IPS DF 6.9 (cell line): Measurements from ENCODE around the gene QRICH1.

ENCODE experiments used
- DNase-seq: peaks from one replicate; pipeline ENCODE4 v3.0.0-alpha.2; 2013; ENCODE audit warnings: low read depth, low spot score
- H3K27ac ChIP-seq: one replicate; pipeline ENCODE4 v1.5.1; 2013; ENCODE audit warnings: low read length, control low read depth
- H3K27me3 ChIP-seq: 2 replicates; pipeline ENCODE4 v1.6.1; 2013; ENCODE audit warnings: mild to moderate bottlenecking, low read length; ENCODE audit not compliant: control insufficient read depth, insufficient read depth
- H3K36me3 ChIP-seq: 2 replicates; pipeline ENCODE4 v1.6.1; 2013; ENCODE audit warnings: low read length; ENCODE audit not compliant: control insufficient read depth, insufficient read depth
- H3K4me1 ChIP-seq: 2 replicates; pipeline ENCODE4 v1.6.1; 2013; ENCODE audit warnings: low read length; ENCODE audit not compliant: control insufficient read depth, insufficient read depth
- H3K4me3 ChIP-seq: 2 replicates; pipeline ENCODE4 v1.5.1; 2013; ENCODE audit warnings: mild to moderate bottlenecking, low read length
- H3K9me3 ChIP-seq: 2 replicates; pipeline ENCODE4 v1.6.1; 2013; ENCODE audit warnings: low read length, inconsistent platforms; ENCODE audit not compliant: control insufficient read depth, insufficient read depth
- WGBS: extraction: QIAGEN DNeasy Blood & Tissue Kit; methylation state at CpG from one replicate; pipeline ENCODE4 v1.1.7; 2013; ENCODE audit warnings: mixed read lengths, missing lambda C conversion rate; ENCODE audit not compliant: insufficient read length, insufficient coverage; 5-methylcytosine and 5-hydroxymethylcytosine counted together

Gene QRICH1

DNA sequence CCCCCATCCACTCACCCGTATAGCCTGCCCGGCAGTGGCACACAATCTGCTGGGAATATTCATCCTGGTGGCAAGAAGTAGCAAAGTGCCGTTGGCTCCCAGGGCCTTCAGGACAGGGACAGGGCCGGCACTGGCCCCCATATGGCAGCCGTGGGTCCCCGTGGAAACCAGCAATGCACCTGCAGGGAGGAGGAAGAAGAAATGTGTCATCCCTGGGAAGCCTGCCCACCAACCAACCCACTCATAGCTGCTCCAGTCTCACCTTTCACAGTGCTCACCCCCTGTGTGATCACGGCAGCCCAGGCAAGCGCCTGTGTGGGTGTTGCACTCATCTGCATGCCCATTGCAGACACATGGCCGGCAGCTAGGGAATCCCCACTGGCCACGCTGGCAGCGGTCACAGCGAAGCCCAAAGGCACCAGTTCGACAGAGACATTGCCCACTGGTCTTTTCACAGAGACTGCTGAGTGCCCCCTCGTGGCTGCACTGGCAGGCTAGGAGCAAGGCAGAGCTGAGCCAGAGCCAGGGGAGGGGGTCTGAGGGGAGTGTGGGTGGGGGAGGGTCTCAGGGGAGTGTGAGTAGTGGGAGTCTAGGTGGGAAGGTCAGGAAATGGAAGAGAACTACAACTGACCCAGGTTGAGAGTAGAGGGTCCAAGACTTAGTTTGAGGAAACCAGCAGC lies 31.3 kb upstream of the QRICH1 start:
- DNase-seq, result no peak
- Histone ChIP-seq H3K27ac (no peak overlapping the region), H3K27me3 (no peaks in the 10 kb centered on the region), H3K4me3 (no peak overlapping the region), H3K36me3 (peaks cover 27% of the 10 kb centered on the region), H3K9me3 (no peaks in the 10 kb centered on the region), H3K4me1 (no peaks in the 10 kb centered on the region; the same call in 1 of the 2 replicates)
- no CpG with 5 or more reads among the region's 14 CpGs for WGBS

DNA sequence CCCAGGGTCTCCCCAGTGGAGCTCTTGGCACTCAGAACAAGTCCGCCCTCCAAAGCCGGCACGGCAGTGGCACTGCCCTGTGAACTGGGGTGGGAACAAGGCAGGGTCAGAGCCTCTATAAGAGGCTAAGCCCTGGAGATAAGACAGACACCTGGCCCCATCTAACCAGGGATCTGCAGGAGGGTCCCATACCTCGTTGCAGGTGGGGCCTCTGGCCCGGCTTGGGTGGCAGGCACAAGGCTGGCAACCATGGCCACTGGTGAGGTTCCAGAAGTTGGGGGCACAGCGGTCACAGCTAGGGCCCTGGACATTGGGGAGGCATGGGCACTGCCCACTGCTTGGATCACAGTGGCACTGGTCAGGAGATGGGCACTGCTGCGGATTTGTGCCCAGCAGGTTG lies 30.3 kb upstream of the QRICH1 start:
- peaks cover 27% of the 10 kb centered on the region for H3K36me3 ChIP-seq
- no peaks in the 10 kb centered on the region for H3K27me3 ChIP-seq
- H3K27ac ChIP-seq, result no peak overlapping the region
- no peak overlapping the region for H3K4me3 ChIP-seq
- no peak for DNase-seq
- WGBS, result no CpG with 5 or more reads among the region's 7 CpGs
- H3K9me3 ChIP-seq, result no peaks in the 10 kb centered on the region
- peaks cover 2% of the 10 kb centered on the region for H3K4me1 ChIP-seq

DNA sequence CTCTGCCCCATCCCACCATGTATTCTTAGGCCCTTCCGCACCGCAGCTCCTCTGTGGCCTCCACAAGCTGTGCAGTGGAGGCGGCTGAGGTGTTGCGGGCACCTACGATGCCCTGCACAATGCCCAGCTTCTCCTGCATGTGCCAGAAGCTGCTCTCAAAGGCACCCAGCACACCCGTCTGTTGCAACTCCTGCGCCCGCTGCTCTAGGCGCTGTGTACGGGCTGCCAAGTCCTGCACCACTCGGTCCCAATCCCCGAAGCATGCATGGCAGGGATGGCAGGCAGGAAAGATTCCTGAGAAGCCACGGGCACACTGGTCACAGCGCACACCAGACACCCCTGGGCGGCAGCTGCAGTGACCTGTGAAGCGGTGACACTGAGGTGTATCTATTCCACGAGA lies 29.8 kb upstream of the QRICH1 start:
- DNase-seq, result no peak
- Histone ChIP-seq H3K27me3 (no peaks in the 10 kb centered on the region), H3K27ac (no peak overlapping the region), H3K4me3 (no peak overlapping the region), H3K4me1 (peaks cover 2% of the 10 kb centered on the region), H3K9me3 (no peaks in the 10 kb centered on the region), H3K36me3 (peaks cover 27% of the 10 kb centered on the region)
- WGBS, result no CpG with 5 or more reads among the region's 17 CpGs

DNA sequence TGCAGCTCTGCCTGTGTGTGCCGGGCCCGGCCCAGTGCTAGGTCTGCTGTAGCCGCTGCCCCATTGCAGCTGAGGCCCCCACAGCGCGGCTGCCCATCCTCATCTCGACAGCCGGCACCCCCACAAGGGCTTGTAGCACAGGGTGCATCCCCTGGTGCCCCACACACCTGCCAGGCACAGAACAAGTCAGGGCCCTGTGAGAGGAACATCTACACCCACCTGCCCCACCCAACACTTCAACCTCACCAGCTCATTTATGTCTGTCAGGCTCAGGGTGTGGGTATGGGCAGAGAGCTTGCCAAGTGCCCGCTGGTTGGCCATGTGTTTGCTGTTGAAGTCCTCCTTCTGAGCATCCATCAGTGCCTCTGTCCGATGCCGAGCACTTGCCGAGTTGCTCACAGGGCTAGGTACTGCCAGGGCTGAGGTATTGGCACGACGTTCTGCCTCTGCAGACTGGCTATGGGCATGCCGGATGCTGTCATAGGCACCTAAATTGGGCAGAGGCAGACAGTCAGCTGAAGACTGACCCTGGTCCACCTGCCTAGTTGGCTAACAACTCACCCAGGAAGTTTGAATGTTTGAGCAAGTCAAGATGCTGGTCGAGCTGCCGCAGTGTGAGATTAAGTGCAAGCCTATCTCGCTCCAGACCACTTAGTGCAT lies 29.1 kb upstream of the QRICH1 start:
- peaks cover 24% of the 10 kb centered on the region for H3K36me3 ChIP-seq
- WGBS, result no CpG with 5 or more reads among the region's 17 CpGs

DNA sequence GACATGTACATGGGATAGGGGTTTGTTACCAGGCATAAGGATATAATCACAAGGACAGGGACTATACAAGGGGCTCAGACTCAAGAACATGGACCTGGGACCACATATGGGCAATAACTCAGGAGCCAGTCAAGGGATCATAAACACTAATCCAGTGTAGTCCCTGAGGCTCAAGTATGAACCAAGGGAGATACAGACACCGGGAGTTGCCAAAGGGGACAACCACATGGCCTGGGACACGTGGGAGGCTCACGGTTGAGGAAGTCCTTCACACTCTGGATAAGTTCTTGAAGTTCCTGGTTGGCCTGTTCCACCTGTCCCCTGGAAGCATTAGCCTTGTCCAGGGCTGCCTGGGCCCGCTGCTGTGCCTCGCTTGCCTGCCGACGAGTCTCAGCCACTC lies 28.6 kb upstream of the QRICH1 start:
- H3K27ac ChIP-seq, result no peak overlapping the region
- H3K27me3 ChIP-seq, result no peaks in the 10 kb centered on the region
- no peak for DNase-seq
- H3K4me1 ChIP-seq, result peaks cover 2% of the 10 kb centered on the region
- WGBS, result no CpG with 5 or more reads among the region's 7 CpGs
- no peak overlapping the region for H3K4me3 ChIP-seq
- peaks cover 29% of the 10 kb centered on the region for H3K36me3 ChIP-seq
- H3K9me3 ChIP-seq, result no peaks in the 10 kb centered on the region

More for the DNA sequence above, 29.1 kb upstream of the QRICH1 start:
- DNase-seq, result no peak
- no peak overlapping the region for H3K4me3 ChIP-seq
- no peak overlapping the region for H3K27ac ChIP-seq
- peaks cover 2% of the 10 kb centered on the region for H3K4me1 ChIP-seq
- H3K9me3 ChIP-seq, result no peaks in the 10 kb centered on the region
- H3K27me3 ChIP-seq, result no peaks in the 10 kb centered on the region

DNA sequence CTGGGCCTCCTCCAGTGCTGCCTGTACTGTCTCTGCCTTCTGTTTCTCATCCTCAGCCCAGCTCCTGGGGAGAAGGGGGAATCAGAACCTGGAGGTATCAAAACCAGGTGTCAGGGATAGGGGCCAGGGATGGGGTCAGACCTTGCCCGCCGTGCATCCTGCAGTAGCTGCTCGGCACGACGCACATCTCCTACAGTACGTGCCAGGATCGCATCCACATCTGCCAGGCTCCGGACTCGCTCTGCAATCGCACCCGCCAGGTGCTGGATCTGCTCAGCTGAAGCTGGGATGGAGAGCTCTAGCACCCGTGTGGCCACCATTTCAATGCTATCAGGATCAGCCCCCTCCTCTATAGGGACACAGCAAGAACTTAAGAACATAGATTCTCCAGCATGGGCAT lies 28.2 kb upstream of the QRICH1 start:
- Histone ChIP-seq H3K36me3 (peaks cover 29% of the 10 kb centered on the region), H3K27ac (no peak overlapping the region), H3K9me3 (no peaks in the 10 kb centered on the region), H3K4me3 (no peak overlapping the region), H3K4me1 (peaks cover 2% of the 10 kb centered on the region), H3K27me3 (no peaks in the 10 kb centered on the region)
- WGBS, result no CpG with 5 or more reads among the region's 12 CpGs
- no peak for DNase-seq

DNA sequence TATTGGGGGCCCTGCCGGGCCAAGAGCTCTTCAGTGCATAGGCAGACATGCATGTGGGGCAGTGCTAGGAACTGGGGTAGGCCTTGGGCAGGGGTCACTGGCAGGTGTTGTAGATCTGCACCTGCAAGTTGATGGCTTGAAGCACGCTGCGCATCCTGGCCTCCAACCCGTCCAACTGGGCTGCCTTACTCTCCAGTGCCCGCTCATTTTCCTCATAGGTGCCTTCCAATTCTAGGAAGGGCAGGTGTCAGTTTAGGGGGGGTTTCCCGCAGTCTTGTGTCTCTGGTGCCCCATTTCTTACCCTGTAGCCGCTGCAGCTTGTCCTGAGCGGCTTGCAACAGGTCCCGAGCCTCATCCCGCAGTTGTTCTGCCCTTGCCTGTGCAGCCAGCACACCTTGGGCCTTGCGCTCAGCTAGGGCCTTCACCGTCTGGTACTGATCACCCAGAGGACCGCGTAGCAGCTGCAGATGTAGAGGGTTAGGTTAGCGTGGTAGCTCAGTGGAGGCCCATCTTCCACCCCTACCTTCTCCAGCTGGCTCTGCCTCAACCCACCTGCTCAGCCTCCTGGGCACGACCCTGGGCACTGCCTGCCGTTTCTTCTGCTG lies 27.4 kb upstream of the QRICH1 start:
- peaks cover 2% of the 10 kb centered on the region for H3K4me1 ChIP-seq
- H3K4me3 ChIP-seq, result no peak overlapping the region
- DNase-seq, result no peak
- no peaks in the 10 kb centered on the region for H3K9me3 ChIP-seq
- H3K27ac ChIP-seq, result no peak overlapping the region
- no CpG with 5 or more reads among the region's 17 CpGs for WGBS
- peaks cover 37% of the 10 kb centered on the region for H3K36me3 ChIP-seq
- H3K27me3 ChIP-seq, result no peaks in the 10 kb centered on the region

DNA sequence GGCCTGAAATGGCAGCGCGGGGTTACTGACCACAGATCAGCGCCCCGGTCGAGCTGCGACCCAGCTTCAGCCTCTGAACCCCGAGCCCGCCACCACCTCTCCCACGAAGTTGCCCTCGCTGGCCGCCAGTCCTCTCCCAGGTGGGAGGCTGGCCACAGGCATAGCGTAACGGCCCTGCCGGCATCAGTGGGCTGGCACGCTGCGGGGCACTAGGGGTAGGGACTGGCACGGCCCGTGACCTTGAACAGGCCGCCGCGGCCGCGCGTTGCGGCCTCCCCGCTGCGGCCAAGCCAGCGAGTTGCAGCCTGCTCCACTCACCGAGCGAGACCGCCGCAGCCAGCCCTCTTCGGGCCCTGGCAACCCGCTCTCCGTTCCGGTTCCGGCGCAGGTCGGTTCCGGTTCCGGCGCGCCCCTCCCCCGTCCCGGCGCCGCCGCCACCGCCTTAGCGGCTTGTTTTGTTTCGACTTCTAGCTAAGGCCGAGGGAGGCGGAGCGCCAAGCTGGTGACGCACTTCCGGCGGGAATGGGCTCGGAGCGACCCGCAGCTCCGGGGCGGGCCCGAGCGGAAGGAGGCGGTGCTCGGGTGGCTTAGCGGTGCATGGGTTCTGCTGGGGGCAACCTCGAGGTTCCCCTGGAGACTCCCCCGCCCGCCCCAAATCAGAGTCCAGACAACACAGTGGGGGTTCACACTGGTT lies 26.7 kb upstream of the QRICH1 start, which contains the start of gene USP19:
Gene USP19, minus strand, starts transcription at position 386 of the 694 bp plus-strand sequence. CDS start 1,678 bp downstream, outside the sequence.
- peak; percentile 78 for DNase-seq
- Histone ChIP-seq H3K4me3 (peak within 1 kb of the TSS; percentile 78), H3K9me3 (no peaks in the 10 kb centered on the region), H3K27me3 (no peaks in the 10 kb centered on the region), H3K27ac (no peak within 1 kb of the TSS), H3K4me1 (peaks cover 2% of the 10 kb centered on the region), H3K36me3 (peaks cover 39% of the 10 kb centered on the region)
- WGBS, result no CpG with 5 or more reads among the region's 70 CpGs

DNA sequence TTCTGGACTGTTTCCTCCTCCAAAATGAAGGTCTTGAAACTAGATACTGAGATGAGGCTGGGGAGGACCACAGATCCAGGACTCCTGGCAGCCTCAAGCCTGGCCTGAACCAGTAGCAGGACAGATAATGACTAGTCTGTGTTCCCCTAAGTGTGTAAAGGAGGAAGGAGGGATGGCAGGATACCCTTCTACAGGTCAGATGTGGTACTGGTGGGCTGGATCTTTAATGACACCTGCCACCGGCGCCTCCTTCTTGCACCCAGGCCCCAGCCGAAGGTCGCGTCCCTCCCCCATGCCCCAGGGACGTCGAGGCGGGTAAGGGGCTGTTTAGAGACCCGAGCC lies 26.2 kb upstream of the QRICH1 start:
- no peak for DNase-seq
- Histone ChIP-seq H3K27ac (no peak overlapping the region), H3K4me3 (peak overlapping the region; percentile 78; the same call in 1 of the 2 replicates), H3K9me3 (no peaks in the 10 kb centered on the region), H3K4me1 (peaks cover 2% of the 10 kb centered on the region), H3K36me3 (peaks cover 44% of the 10 kb centered on the region), H3K27me3 (no peaks in the 10 kb centered on the region)
- no CpG with 5 or more reads among the region's 9 CpGs for WGBS

DNA sequence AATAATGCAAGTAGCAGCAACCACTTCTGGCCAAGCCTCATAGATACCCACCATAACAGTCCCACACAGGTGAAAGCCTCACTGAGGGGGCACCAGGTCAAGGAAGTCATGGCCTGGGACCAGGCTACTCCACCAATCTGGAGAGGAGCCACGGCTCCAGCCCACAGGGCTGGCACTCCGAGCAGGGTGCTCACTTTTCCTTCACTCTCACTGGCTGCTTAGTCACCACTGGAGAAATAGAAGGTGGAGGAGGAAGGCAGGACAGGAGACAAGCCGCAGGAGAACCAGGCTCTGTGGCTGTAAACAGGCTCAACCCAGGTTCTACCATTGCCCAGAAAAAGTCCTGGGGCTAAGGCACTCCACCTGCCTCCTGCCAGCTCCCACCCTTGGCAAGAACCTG lies 25.6 kb upstream of the QRICH1 start:
- Histone ChIP-seq H3K27ac (no peak overlapping the region), H3K27me3 (no peaks in the 10 kb centered on the region), H3K36me3 (peaks cover 48% of the 10 kb centered on the region), H3K9me3 (no peaks in the 10 kb centered on the region), H3K4me1 (peaks cover 2% of the 10 kb centered on the region; the same call in 1 of the 2 replicates), H3K4me3 (no peak overlapping the region; the same call in 1 of the 2 replicates)
- no peak for DNase-seq
- no CpG with 5 or more reads among the region's 3 CpGs for WGBS
